Middle frontal gyrus (tissue), 1 donor: ENCODE data around the gene RAB15.
A peak's percentile ranks its signal among the peaks of the same experiment; 100 is the strongest.

Experiments used
- DNase-seq: peaks from one replicate; pipeline ENCODE4 v3.0.0-alpha.2; 2015; ENCODE audit warnings: low spot score; ENCODE audit errors: extremely low spot score

Gene RAB15

GRCh38 chr14:64938972-64939816 is 32.9 kb downstream of the RAB15 start:
- DNase-seq, result no peak

- no peak for DNase-seq
These were observed 34.3 kb downstream of the RAB15 start for GRCh38 chr14:64937821-64938193.

DNA sequence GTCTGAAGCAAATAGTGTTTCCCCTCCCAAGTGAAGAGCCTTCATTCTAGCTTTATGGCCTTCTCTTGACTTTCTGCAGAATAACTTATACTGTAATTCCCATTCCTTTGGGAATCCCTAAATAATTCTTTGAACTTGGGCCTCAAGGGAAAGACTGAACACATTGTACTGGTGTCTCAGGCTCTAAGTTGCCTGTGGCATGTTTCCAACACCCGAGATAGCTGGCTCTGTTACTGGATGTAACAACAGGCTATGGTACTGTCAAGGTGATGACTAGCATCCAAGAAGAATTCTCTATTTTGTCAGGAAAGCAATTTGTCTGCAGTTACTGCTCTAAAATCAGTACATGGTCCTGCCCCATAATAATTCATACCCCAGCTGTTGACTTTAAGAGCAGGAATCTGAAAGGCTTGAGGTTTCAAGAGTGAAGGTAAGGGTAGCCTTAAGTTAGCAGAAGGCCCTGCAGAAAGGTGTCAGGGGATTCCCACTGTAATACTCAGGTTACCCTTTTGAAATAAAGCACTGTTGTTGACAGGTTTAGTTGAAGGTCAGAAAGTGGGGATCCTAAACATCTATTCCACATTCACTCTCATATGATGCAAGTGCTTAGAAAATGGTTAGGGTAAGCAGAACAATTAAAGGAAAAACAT is 34.8 kb downstream of the RAB15 start:
- no peak for DNase-seq

- DNase-seq, result no peak
These were observed 36.6 kb downstream of the RAB15 start for GRCh38 chr14:64935508-64935907.

GRCh38 chr14:64934338-64934929 is 37.7 kb downstream of the RAB15 start:
- no peak for DNase-seq

DNA sequence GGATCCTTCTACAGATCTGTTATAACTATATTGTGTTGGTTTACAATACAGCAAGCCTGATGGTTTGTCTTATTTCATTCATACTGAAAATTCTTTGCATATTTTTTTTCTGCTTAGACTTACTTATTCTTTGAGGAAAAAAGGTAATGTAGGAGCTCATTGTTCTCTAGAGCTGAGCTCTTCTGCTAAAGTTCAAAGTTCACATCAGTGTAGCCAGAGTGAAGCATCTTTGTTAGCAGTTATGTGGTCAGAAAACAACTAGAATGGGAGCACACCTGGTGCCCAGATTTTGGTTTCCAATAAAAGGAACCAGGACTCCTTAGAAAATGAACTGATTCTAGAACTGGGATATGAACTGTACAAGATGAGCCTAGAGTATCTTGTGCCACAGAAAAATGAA is 39.9 kb downstream of the RAB15 start:
- no peak for DNase-seq

- no peak for DNase-seq
These were observed 41.0 kb downstream of the RAB15 start for GRCh38 chr14:64931123-64931522.

GRCh38 chr14:64930085-64930843 is 41.9 kb downstream of the RAB15 start:
- no peak for DNase-seq

DNA sequence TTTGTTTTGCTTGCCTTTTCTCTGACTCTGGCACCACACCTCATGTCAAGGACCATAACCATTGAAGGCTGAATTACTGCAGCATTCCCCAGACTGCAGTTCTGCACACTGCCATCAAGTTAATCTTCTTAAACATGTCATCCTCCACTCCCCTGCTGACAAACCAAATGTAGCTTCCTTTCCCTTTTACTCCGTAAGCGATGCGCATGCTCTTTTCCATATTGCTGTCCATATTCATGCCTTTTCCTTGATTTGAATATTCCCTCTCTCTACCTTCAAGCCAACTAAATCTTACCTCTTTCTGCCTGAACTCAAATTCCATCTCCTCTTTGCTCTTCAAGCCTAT is 43.1 kb downstream of the RAB15 start:
- DNase-seq, result no peak

- DNase-seq, result no peak
These were observed 43.7 kb downstream of the RAB15 start for GRCh38 chr14:64928239-64929013.

GRCh38 chr14:64927031-64927430 is 45.1 kb downstream of the RAB15 start:
- no peak for DNase-seq

DNA sequence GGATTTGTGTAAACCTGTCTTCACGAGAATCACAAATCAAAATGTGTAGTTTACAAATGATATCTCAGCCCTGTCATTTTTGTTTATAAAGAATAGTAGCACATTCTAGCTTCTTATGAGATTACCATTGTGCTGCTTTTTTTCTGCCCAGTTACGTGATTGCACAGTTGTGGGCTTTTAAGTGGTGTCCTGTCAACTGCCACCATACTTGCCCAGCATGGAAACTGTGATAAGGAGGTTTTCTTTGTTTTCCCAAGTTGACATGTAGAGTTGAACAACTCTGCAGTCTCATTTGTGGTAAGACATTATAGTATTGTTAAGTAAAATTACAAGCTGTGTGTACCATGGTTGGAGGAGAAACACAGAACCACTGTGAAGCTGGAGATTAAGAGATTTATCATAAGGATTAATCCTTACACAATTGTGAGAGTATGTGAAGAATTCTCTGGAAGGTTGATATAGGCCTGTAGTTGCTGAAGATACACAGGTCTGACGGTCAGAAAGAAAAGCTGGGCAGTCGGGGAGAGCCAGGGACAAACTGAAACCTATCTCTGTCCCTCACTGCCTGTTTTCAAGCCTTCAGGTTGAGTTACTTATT is 45.6 kb downstream of the RAB15 start:
- DNase-seq, result no peak

DNA sequence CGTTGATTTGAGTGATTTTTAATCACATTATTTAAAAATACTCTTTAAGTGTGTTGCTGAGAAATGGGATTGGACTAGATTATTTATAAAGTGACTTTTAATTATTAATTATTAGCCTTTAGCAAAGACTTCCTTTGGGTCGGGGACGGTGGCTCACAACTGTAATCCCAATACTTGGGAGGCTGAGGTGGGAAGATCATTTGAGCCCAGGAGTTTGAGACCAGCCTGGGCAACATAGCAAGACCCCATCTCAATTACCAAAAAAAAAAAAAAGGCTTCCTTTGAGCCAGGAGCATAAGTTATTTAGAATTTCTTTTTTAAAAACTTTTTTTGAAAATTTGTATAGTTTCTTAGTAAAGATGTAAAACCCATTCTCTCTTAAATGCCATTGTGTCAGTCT is 49.1 kb downstream of the RAB15 start:
- DNase-seq, result no peak

- no peak for DNase-seq
These were observed 51.7 kb downstream of the RAB15 start for GRCh38 chr14:64920465-64920864.

DNA sequence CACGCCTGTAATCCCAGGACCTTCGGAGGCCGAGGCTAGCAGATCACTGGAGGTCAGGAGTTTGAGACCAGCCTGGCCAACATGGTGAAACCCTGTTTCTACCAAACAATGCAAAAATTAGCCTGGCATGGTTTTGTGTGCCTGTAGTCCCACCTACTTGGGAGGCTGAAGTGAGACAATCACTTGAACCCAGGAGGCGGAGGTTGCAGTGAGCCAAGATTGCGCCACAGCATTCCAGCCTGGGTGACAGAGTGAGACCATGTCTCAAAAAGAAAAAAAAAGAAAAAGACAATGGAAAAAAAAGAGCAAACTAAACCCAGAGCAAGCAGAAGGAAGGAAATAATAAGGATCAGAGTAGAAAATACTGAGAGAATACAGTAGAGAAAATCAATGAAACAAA is 52.5 kb downstream of the RAB15 start:
- DNase-seq, result no peak

DNA sequence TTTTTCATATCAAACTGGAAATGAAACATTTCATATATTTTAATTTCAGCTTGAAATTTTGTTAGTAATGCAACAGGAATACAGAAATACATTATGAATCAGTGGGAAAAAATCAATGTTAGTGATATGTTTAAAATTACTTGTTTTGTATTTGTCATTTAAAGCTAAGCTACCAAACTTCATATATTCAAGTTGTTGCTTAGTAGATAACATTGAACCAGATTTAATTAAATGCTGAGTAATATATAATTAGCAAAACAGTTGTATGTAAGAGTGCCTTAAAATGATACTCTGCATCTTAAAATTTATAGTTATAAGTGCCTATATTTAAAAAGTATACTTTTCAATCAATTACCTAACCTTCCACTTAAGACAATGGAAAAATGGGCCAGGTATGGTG is 52.9 kb downstream of the RAB15 start:
- no peak for DNase-seq

GRCh38 chr14:64918216-64918615 is 53.9 kb downstream of the RAB15 start:
- no peak for DNase-seq

DNA sequence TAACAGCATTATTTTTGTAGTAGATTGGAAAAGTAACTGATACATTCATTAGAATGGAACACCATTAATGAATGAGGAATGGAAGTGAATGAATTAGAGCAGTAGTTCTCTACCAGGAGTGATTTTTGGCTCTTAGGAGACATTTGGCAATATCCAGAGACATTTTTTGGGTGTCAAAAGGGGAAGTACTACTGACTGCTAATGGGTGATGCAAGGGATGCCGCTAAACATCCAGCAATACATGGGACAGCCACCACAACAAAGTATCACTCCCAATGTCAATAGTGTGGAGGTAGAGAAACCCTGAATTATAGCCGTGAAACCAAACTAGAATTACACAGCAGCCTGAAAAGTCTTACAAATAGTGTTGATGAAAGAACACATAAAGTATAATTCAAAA is 56.3 kb downstream of the RAB15 start:
- no peak for DNase-seq

GRCh38 chr14:64915029-64915424 is 57.1 kb downstream of the RAB15 start:
- no peak for DNase-seq

- peak; percentile 97 for DNase-seq
These were observed 57.7 kb downstream of the RAB15 start, which contains the start of gene CHURC1 for GRCh38 chr14:64914237-64915028. Gene CHURC1 (plus strand): TSS chr14:64914455. CDS start chr14:64914496, 41 bp downstream.
